Measurements from ENCODE around the gene KARS1.

KARS1 gene

GRCh38 chr16:75618780-75619179 lies 28.7 kb downstream of the KARS1 start:
- no peak for TF ChIP-seq CTCF (IDR thresholded peaks at IDR 0.05; ENCODE audit: borderline replicate concordance, insufficient read depth, low read depth, low read length)
- H3K4me3 ChIP-seq (ENCODE audit: low read depth, low read length), result no peak overlapping the region

- H3K4me3 ChIP-seq (ENCODE audit: low read depth, low read length), result no peak overlapping the region
- TF ChIP-seq CTCF (IDR thresholded peaks at IDR 0.05; ENCODE audit: borderline replicate concordance, insufficient read depth, low read depth, low read length), result no peak
These were observed 30.3 kb downstream of the KARS1 start for GRCh38 chr16:75617121-75617520.

GRCh38 chr16:75616521-75617010 lies 30.9 kb downstream of the KARS1 start:
- TF ChIP-seq CTCF (IDR thresholded peaks at IDR 0.05; ENCODE audit: borderline replicate concordance, insufficient read depth, low read depth, low read length), result no peak
- H3K4me3 ChIP-seq (ENCODE audit: low read depth, low read length), result no peak overlapping the region

- no peak for TF ChIP-seq CTCF (IDR thresholded peaks at IDR 0.05; ENCODE audit: borderline replicate concordance, insufficient read depth, low read depth, low read length)
- H3K4me3 ChIP-seq (ENCODE audit: low read depth, low read length), result no peak overlapping the region
These were observed 31.8 kb downstream of the KARS1 start for GRCh38 chr16:75615619-75616018.

- H3K4me3 ChIP-seq (ENCODE audit: low read depth, low read length), result no peak overlapping the region
- TF ChIP-seq CTCF (IDR thresholded peaks at IDR 0.05; ENCODE audit: borderline replicate concordance, insufficient read depth, low read depth, low read length), result no peak
These were observed 33.2 kb downstream of the KARS1 start for GRCh38 chr16:75614066-75614897.

GRCh38 chr16:75606507-75606906 lies 41.0 kb downstream of the KARS1 start:
- TF ChIP-seq CTCF (IDR thresholded peaks at IDR 0.05; ENCODE audit: borderline replicate concordance, insufficient read depth, low read depth, low read length), result no peak

GRCh38 chr16:75603241-75603640 lies 44.2 kb downstream of the KARS1 start:
- no peak for TF ChIP-seq CTCF (IDR thresholded peaks at IDR 0.05; ENCODE audit: borderline replicate concordance, insufficient read depth, low read depth, low read length)
- no peak overlapping the region for H3K4me3 ChIP-seq (ENCODE audit: low read depth, low read length)

More at GRCh38 chr16:75606507-75606906, 41.0 kb downstream of the KARS1 start:
- no peak overlapping the region for H3K4me3 ChIP-seq (ENCODE audit: low read depth, low read length)
